HUES64 (cell line): Measurements from ENCODE around the gene CHMP1B.
A peak's percentile ranks its signal among the peaks of the same experiment; 100 is the strongest.
"Not testable (repeated sequence)": the region's sequence is repeated elsewhere in the genome, so short reads cannot be mapped to it uniquely, and the experiment has no call there.

Experiments
- H3K27ac ChIP-seq: 2 replicates; pipeline ENCODE4 v1.7.0; 2013; ENCODE audit warnings: low read depth, low read length, inconsistent platforms
- H3K27me3 ChIP-seq: 2 replicates; pipeline ENCODE4 v1.6.1; 2013; ENCODE audit warnings: mild to moderate bottlenecking, low read length; ENCODE audit not compliant: insufficient read depth
- H3K36me3 ChIP-seq: 2 replicates; pipeline ENCODE4 v1.6.1; 2013; ENCODE audit warnings: mild to moderate bottlenecking, low read length; ENCODE audit not compliant: insufficient read depth
- H3K4me1 ChIP-seq: 2 replicates; pipeline ENCODE4 v1.6.1; 2013; ENCODE audit warnings: mild to moderate bottlenecking, low read length, moderate library complexity; ENCODE audit not compliant: insufficient read depth
- H3K4me3 ChIP-seq: 2 replicates; pipeline ENCODE4 v1.5.1; 2013; ENCODE audit warnings: mild to moderate bottlenecking, low read length, moderate library complexity
- H3K9ac ChIP-seq: 2 replicates; pipeline ENCODE4 v1.6.1; 2013; ENCODE audit warnings: mild to moderate bottlenecking, low read depth, low read length
- H3K9me3 ChIP-seq: 2 replicates; pipeline ENCODE4 v1.6.1; 2013; ENCODE audit warnings: low read depth, low read length; ENCODE audit not compliant: insufficient read depth
- WGBS: fragments of 150-250, 120-280 bp; methylation state at CpG from one replicate; pipeline ENCODE4 v1.1.7; 2013; ENCODE audit warnings: missing lambda C conversion rate; 5-methylcytosine and 5-hydroxymethylcytosine counted together

CHMP1B gene

GRCh38 chr18:11840493-11840892 is 10.7 kb upstream of the CHMP1B start:
- no peak overlapping the region for H3K9ac ChIP-seq
- H3K27ac ChIP-seq: no peak overlapping the region
- 82% methylated on average over 6 of the region's 6 CpGs for WGBS
- H3K9me3 ChIP-seq: no peaks in the 10 kb centered on the region
- no peak overlapping the region for H3K4me3 ChIP-seq
- no peaks in the 10 kb centered on the region for H3K36me3 ChIP-seq
- H3K4me1 ChIP-seq: peaks cover 9% of the 10 kb centered on the region; the same call in 1 of the 2 replicates
- H3K27me3 ChIP-seq: no peaks in the 10 kb centered on the region

- 88% methylated on average over 5 of the region's 5 CpGs for WGBS
These were observed 8.7 kb upstream of the CHMP1B start for GRCh38 chr18:11842562-11842961.

GRCh38 chr18:11844436-11844835 is 6.8 kb upstream of the CHMP1B start:
- H3K4me1 ChIP-seq: peaks cover 9% of the 10 kb centered on the region; the same call in 1 of the 2 replicates
- WGBS: 96% methylated on average over 5 of the region's 6 CpGs
- no peaks in the 10 kb centered on the region for H3K27me3 ChIP-seq
- H3K27ac ChIP-seq: no peak overlapping the region
- no peaks in the 10 kb centered on the region for H3K36me3 ChIP-seq
- H3K9me3 ChIP-seq: no peaks in the 10 kb centered on the region
- H3K9ac ChIP-seq: no peak overlapping the region
- H3K4me3 ChIP-seq: no peak overlapping the region

More at GRCh38 chr18:11842562-11842961, 8.7 kb upstream of the CHMP1B start:
- Histone ChIP-seq H3K4me1 (peaks cover 9% of the 10 kb centered on the region; the same call in 1 of the 2 replicates), H3K9me3 (no peaks in the 10 kb centered on the region), H3K27me3 (no peaks in the 10 kb centered on the region), H3K27ac (no peak overlapping the region), H3K9ac (no peak overlapping the region), H3K36me3 (no peaks in the 10 kb centered on the region), H3K4me3 (no peak overlapping the region)

- Histone ChIP-seq H3K27ac (no peak overlapping the region), H3K9me3 (no peaks in the 10 kb centered on the region), H3K27me3 (no peaks in the 10 kb centered on the region), H3K4me3 (no peak overlapping the region), H3K4me1 (peaks cover 11% of the 10 kb centered on the region), H3K9ac (no peak overlapping the region), H3K36me3 (no peaks in the 10 kb centered on the region)
- WGBS: 90% methylated on average over 4 of the region's 4 CpGs
These were observed 5.6 kb upstream of the CHMP1B start for GRCh38 chr18:11845654-11846053.

GRCh38 chr18:11847811-11848210 is 3.4 kb upstream of the CHMP1B start:
- WGBS: 91% methylated on average over 4 of the region's 4 CpGs
- Histone ChIP-seq H3K27me3 (no peaks in the 10 kb centered on the region), H3K4me3 (no peak overlapping the region), H3K9ac (no peak overlapping the region), H3K36me3 (no peaks in the 10 kb centered on the region), H3K4me1 (peaks cover 16% of the 10 kb centered on the region), H3K27ac (no peak overlapping the region), H3K9me3 (no peaks in the 10 kb centered on the region)

- peaks cover 24% of the 10 kb centered on the region for H3K4me1 ChIP-seq
- H3K9me3 ChIP-seq: no peaks in the 10 kb centered on the region
- no peak overlapping the region for H3K4me3 ChIP-seq
- 94% methylated on average over 7 of the region's 7 CpGs for WGBS
- no peaks in the 10 kb centered on the region for H3K27me3 ChIP-seq
- no peaks in the 10 kb centered on the region for H3K36me3 ChIP-seq
- H3K27ac ChIP-seq: no peak overlapping the region
- no peak overlapping the region for H3K9ac ChIP-seq
These were observed 1.9 kb upstream of the CHMP1B start for GRCh38 chr18:11849279-11849678.

GRCh38 chr18:11849841-11850634 is 1.2 kb upstream of the CHMP1B start:
- H3K27ac ChIP-seq: peak overlapping the region; percentile 31; the same call in 1 of the 2 replicates

GRCh38 chr18:11850821-11851145 is 430 bp upstream of the CHMP1B start:
- 19% methylated on average over 10 of the region's 10 CpGs for WGBS
- H3K4me3 ChIP-seq: peak overlapping the region; percentile 82
- no peaks in the 10 kb centered on the region for H3K36me3 ChIP-seq
- H3K4me1 ChIP-seq: peaks cover 24% of the 10 kb centered on the region
- peak overlapping the region; percentile 65 for H3K27ac ChIP-seq
- no peaks in the 10 kb centered on the region for H3K9me3 ChIP-seq
- H3K27me3 ChIP-seq: no peaks in the 10 kb centered on the region
- peak overlapping the region; percentile 82 for H3K9ac ChIP-seq

More at GRCh38 chr18:11849841-11850634, 1.2 kb upstream of the CHMP1B start:
- WGBS: 81% methylated on average over 17 of the region's 17 CpGs
- no peaks in the 10 kb centered on the region for H3K9me3 ChIP-seq
- peak overlapping the region; percentile 82 for H3K4me3 ChIP-seq
- peaks cover 24% of the 10 kb centered on the region for H3K4me1 ChIP-seq
- H3K9ac ChIP-seq: peak overlapping the region; percentile 28; the same call in 1 of the 2 replicates
- H3K27me3 ChIP-seq: no peaks in the 10 kb centered on the region
- no peaks in the 10 kb centered on the region for H3K36me3 ChIP-seq

- Histone ChIP-seq H3K36me3 (no peaks in the 10 kb centered on the region), H3K4me1 (peaks cover 26% of the 10 kb centered on the region), H3K27ac (peak overlapping the region; percentile 80), H3K27me3 (no peaks in the 10 kb centered on the region), H3K9ac (peak overlapping the region; percentile 92), H3K9me3 (no peaks in the 10 kb centered on the region), H3K4me3 (peak overlapping the region; percentile 82)
- 2% methylated on average over 23 of the region's 23 CpGs for WGBS
These were observed 659 bp downstream of the CHMP1B start for GRCh38 chr18:11851806-11852337.

- H3K9me3 ChIP-seq, H3K27ac ChIP-seq, H3K36me3 ChIP-seq, H3K4me3 ChIP-seq, H3K9ac ChIP-seq, H3K27me3 ChIP-seq: not testable (repeated sequence)
- WGBS: 96% methylated on average over 6 of the region's 6 CpGs
- peaks cover 49% of the 10 kb centered on the region for H3K4me1 ChIP-seq
These were observed 3.3 kb downstream of the CHMP1B start for GRCh38 chr18:11854554-11854953.

GRCh38 chr18:11857177-11857887 is 6.1 kb downstream of the CHMP1B start:
- H3K4me1 ChIP-seq: peaks cover 38% of the 10 kb centered on the region
- no peaks in the 10 kb centered on the region for H3K36me3 ChIP-seq
- H3K27ac ChIP-seq: peak overlapping the region; percentile 86
- H3K4me3 ChIP-seq: peak overlapping the region; percentile 37; the same call in 1 of the 2 replicates
- H3K9me3 ChIP-seq: no peaks in the 10 kb centered on the region
- H3K27me3 ChIP-seq: no peaks in the 10 kb centered on the region
- WGBS: 52% methylated on average over 11 of the region's 11 CpGs
- peak overlapping the region; percentile 68 for H3K9ac ChIP-seq
